IMR-90 (cell line): ENCODE measurements around the gene TAS1R1. TPM values are rescaled to one million over a fixed set of nuclear protein-coding genes. Genes with fewer than 3 reads are reported as not detected.

ENCODE experiments used
- ATAC-seq: fragments of 200-7000 bp; cut with Tn5 transposase; 2 replicates; pipeline ENCODE4 v1.9.1; 2020; ENCODE audit warnings: low read depth, mild to moderate bottlenecking, moderate library complexity
- BruUV-seq: library from RNA; stranded (reverse); fragments of 400-500 nt; replicated peaks from 2 replicates; lab custom pipeline; 2021; lab: Mats Ljungman, UMichigan
- CTCF ChIA-PET: fragments of 300-600 bp; formaldehyde crosslinking; extraction: SDS; loops from one replicate; lab custom pipeline; 2021; ENCODE audit warnings: antibody characterized with exemption; lab: Yijun Ruan, JAX
- POLR2A ChIA-PET: fragments of 300-600 bp; sonication (Branson Sonifier 250); formaldehyde crosslinking; loops from one replicate; lab custom pipeline; 2022; ENCODE audit warnings: antibody characterized with exemption; ENCODE audit not compliant: unreplicated experiment; lab: Charles Lee
- DNase-seq: peaks from one replicate; pipeline ENCODE4 v3.0.0; 2013
- H2AFZ ChIP-seq: replicated peaks from 2 replicates; pipeline ENCODE3; 2013; ENCODE audit warnings: low read length, mild to moderate bottlenecking; ENCODE audit not compliant: poor library complexity
- H2AK5ac ChIP-seq: 2 replicates; pipeline ENCODE4 v1.6.1; 2013; ENCODE audit warnings: low read depth, low read length, inconsistent platforms
- H2AK9ac ChIP-seq: replicated peaks from 2 replicates; pipeline ENCODE3; 2013; ENCODE audit warnings: mild to moderate bottlenecking, low read depth, low read length, moderate library complexity; ENCODE audit not compliant: poor library complexity
- H2BK120ac ChIP-seq: 2 replicates; pipeline ENCODE4 v1.6.1; 2013; ENCODE audit warnings: low read depth, low read length, inconsistent platforms
- H2BK15ac ChIP-seq: 3 replicates; pipeline ENCODE4 v1.6.1; 2013; ENCODE audit warnings: low read depth, low read length, inconsistent platforms
- H2BK20ac ChIP-seq: 2 replicates; pipeline ENCODE4 v1.6.1; 2013; ENCODE audit warnings: low read depth, mild to moderate bottlenecking, inconsistent platforms, low read length, moderate library complexity
- H2BK5ac ChIP-seq: 2 replicates; pipeline ENCODE4 v1.6.1; 2013; ENCODE audit warnings: mild to moderate bottlenecking, low read depth, low read length, inconsistent platforms; ENCODE audit not compliant: poor library complexity, severe bottlenecking
- H3K14ac ChIP-seq: replicated peaks from 2 replicates; pipeline ENCODE4 v1.6.1; 2013; ENCODE audit warnings: low read depth, low read length, inconsistent platforms
- H3K18ac ChIP-seq: 2 replicates; pipeline ENCODE4 v1.6.1; 2013; ENCODE audit warnings: low read depth, low read length, control low read depth
- H3K23ac ChIP-seq: 2 replicates; pipeline ENCODE4 v1.6.1; 2013; ENCODE audit warnings: low read depth, low read length, inconsistent platforms
- H3K27ac ChIP-seq: 2 replicates; pipeline ENCODE4 v1.5.1; 2013; ENCODE audit warnings: mild to moderate bottlenecking, control low read depth, low read length; ENCODE audit not compliant: insufficient read depth
- H3K27me3 ChIP-seq: 2 replicates; pipeline ENCODE4 v1.6.1; 2013; ENCODE audit warnings: low read length; ENCODE audit not compliant: control insufficient read depth, insufficient read depth
- H3K36me3 ChIP-seq: 2 replicates; pipeline ENCODE4 v1.6.1; 2013; ENCODE audit warnings: low read length, mixed read lengths; ENCODE audit not compliant: control insufficient read depth, insufficient read depth
- H3K4ac ChIP-seq: 2 replicates; pipeline ENCODE4 v1.6.1; 2013; ENCODE audit warnings: low read depth, low read length, inconsistent platforms
- H3K4me1 ChIP-seq: 2 replicates; pipeline ENCODE4 v1.6.1; 2013; ENCODE audit warnings: low read length, mixed read lengths; ENCODE audit not compliant: control insufficient read depth, insufficient read depth
- H3K4me2 ChIP-seq: 2 replicates; pipeline ENCODE4 v1.6.1; 2013; ENCODE audit warnings: low read depth, mild to moderate bottlenecking, control low read depth, low read length, moderate library complexity
- H3K4me3 ChIP-seq: 2 replicates; pipeline ENCODE4 v1.5.1; 2013; ENCODE audit warnings: low read depth, mild to moderate bottlenecking, control low read depth, low read length, moderate library complexity; ENCODE audit not compliant: insufficient read depth
- H3K56ac ChIP-seq: 2 replicates; pipeline ENCODE4 v1.6.1; 2013; ENCODE audit warnings: low read length, inconsistent platforms; ENCODE audit not compliant: insufficient read depth; ENCODE audit errors: extremely low read depth
- H3K79me1 ChIP-seq, 2 experiments: 2 replicates each; pipeline ENCODE4 v1.6.1; 2013; ENCODE audit warnings: low read length in 2 of 2, inconsistent platforms in 1 of 2, low read depth in 1 of 2
- H3K9ac ChIP-seq: 2 replicates; pipeline ENCODE4 v1.6.1; 2013; ENCODE audit warnings: low read depth, low read length, control low read depth
- H3K9me1 ChIP-seq: 2 replicates; pipeline ENCODE4 v1.6.1; 2013; ENCODE audit warnings: low read length, inconsistent platforms; ENCODE audit not compliant: insufficient read depth
- H3K9me3 ChIP-seq: 2 replicates; pipeline ENCODE4 v1.6.1; 2013; ENCODE audit warnings: low read length; ENCODE audit not compliant: control insufficient read depth, insufficient read depth
- H4K20me1 ChIP-seq: 2 replicates; pipeline ENCODE4 v1.6.1; 2013; ENCODE audit warnings: low read length, inconsistent platforms; ENCODE audit not compliant: insufficient read depth
- H4K5ac ChIP-seq: 2 replicates; pipeline ENCODE4 v1.6.1; 2013; ENCODE audit warnings: mild to moderate bottlenecking, low read depth, low read length, control low read depth
- H4K8ac ChIP-seq, 2 experiments: 2 replicates each; pipeline ENCODE4 v1.6.1; 2013; ENCODE audit warnings: low read depth in 2 of 2, low read length in 2 of 2, control low read depth in 1 of 2, inconsistent platforms in 1 of 2
- H4K91ac ChIP-seq: 2 replicates; pipeline ENCODE4 v1.6.1; 2013; ENCODE audit warnings: low read depth, low read length, inconsistent platforms; ENCODE audit not compliant: insufficient read depth
- BHLHE40 ChIP-seq: fragments of 150-350 bp; IDR thresholded peaks from 2 replicates; pipeline ENCODE4 v1.6.1; 2016; ENCODE audit warnings: mild to moderate bottlenecking, low read depth, low read length
- CEBPB ChIP-seq: IDR thresholded peaks from 2 replicates; pipeline ENCODE4 v1.6.1; 2012; ENCODE audit warnings: low read depth, low read length, improper control_type of control experiment
- CHD1 ChIP-seq: IDR thresholded peaks from 2 replicates; pipeline ENCODE4 v1.6.1; 2012; ENCODE audit warnings: low read depth, low read length, improper control_type of control experiment
- MAFK ChIP-seq: IDR thresholded peaks from 2 replicates; pipeline ENCODE4 v1.6.1; 2012; ENCODE audit warnings: low read depth, low read length, improper control_type of control experiment
- MAZ ChIP-seq: IDR thresholded peaks from 2 replicates; pipeline ENCODE4 v1.6.1; 2012; ENCODE audit warnings: low read depth, mild to moderate bottlenecking, low read length, improper control_type of control experiment, moderate library complexity, borderline replicate concordance
- MXI1 ChIP-seq: IDR thresholded peaks from 2 replicates; pipeline ENCODE4 v1.6.1; 2012; ENCODE audit warnings: low read depth, mild to moderate bottlenecking, low read length, moderate library complexity, borderline replicate concordance
- POLR2A ChIP-seq: IDR thresholded peaks from 2 replicates; pipeline ENCODE4 v1.6.1; 2012; ENCODE audit warnings: mild to moderate bottlenecking, low read depth, low read length
- RAD21 ChIP-seq: IDR thresholded peaks from 2 replicates; pipeline ENCODE4 v1.6.1; 2012; ENCODE audit warnings: low read length, improper control_type of control experiment
- SMC3 ChIP-seq: fragments of 150-350 bp; IDR thresholded peaks from 2 replicates; pipeline ENCODE4 v1.6.1; 2016; ENCODE audit warnings: low read depth, mild to moderate bottlenecking, antibody characterized with exemption, low read length, moderate library complexity
- WGBS, 2 experiments: methylation state at CpG; one replicate each; pipeline versions ENCODE4 v1.1.5 to v1.1.7; 2013; ENCODE audit warnings: missing lambda C conversion rate in 2 of 2; ENCODE audit not compliant: insufficient read length in 1 of 2; ENCODE audit errors: extremely low coverage in 2 of 2; 5-methylcytosine and 5-hydroxymethylcytosine counted together
- dilution Hi-C: fragments of 300-500 bp; cut with HindIII; formaldehyde crosslinking; loops from one replicate; pipeline ENCODE4 v1.14.3; 2018; ENCODE audit warnings: low sequenced_read_pairs; ENCODE audit not compliant: unreplicated experiment
- in situ Hi-C: fragments of 300-500 bp; cut with MboI; formaldehyde crosslinking; loops from 3 replicates; pipeline ENCODE4 v1.14.3; 2019; ENCODE audit warnings: low sequenced_read_pairs, inconsistent platforms, mixed read lengths
- intact Hi-C: fragments of 100-400 bp; cut with micrococcal nuclease; formaldehyde crosslinking; loops from 2 replicates; pipeline ENCODE4 v1.10.0; 2022
- polyA plus RNA-seq, 3 experiments: library from polyadenylated mRNA; depleted of rRNA; stranded (reverse); fragments of >200 nt; gene quantifications; 2 replicates each; pipeline ENCODE4 v1.2.3, GENCODE V29; 2012; ENCODE audit warnings: low replicate concordance in 1 of 3
- total RNA-seq: library from RNA; depleted of rRNA; stranded (reverse); fragments of >200 nt; gene quantifications from 2 replicates; pipeline ENCODE4 v1.2.3, GENCODE V29; 2012
- TF ChIP-seq, protein P1 (sequence below): fragments of 150-350 bp; IDR thresholded peaks from 2 replicates; pipeline ENCODE4 v1.6.1; 2017; ENCODE audit warnings: mild to moderate bottlenecking, antibody characterized with exemption, low read length, low read depth
- TF ChIP-seq, protein P2 (sequence below): conservative IDR thresholded peaks from 2 replicates; pipeline ENCODE4 v1.5.1; 2012; ENCODE audit warnings: mild to moderate bottlenecking, low read depth, low read length, improper control_type of control experiment

TAS1R1 gene
- total and polyA plus RNA-seq, 2 of the 4 experiments (the other 2 are of a cell fraction): 0.05 TPM; not detected in 1

DNA sequence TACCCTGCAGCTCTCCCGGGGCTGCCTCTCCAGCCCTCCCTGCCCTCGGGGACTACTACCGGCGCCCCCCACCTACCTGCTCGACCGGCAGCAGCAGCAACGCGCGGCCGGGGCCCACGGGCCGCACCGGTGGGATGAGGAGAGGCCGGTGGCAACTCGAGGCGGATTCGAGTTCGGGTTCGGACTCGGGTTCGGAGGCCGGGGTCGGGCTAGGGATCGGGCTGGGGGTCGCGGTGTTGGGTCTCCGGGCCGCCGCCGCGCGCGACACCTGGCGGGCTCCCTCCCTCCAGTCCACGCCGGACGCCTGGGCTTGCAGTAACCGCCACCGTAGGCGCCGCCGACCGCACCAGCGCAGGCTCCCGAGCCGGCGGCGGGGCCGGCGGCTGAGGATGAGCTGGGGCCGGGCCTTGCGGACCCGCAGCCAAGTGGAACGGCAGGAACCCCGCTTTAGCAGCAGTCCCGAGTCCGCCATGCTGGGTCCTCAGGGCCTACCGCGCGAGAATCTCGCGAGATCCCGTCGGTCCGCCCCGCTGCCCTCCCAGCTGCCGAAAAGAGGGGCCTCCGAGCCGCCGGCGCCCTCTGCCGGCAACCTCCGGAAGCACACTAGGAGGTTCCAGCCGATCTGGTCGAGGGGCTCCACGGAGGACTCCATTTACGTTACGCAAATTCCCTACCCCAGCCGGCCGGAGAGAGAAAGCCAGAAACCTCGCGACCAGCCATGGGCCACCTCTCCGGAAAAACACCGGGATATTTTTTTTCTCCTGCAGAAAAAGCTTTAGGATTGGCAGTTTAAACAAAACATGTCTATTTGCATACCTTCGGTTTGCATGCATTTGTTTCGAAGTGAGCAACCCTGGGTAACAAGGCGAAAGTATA, 838 bp upstream of the TAS1R1 start, which contains the start of gene NOL9:
TSS of gene NOL9 (minus strand) at position 483 of the 876 bp plus-strand sequence. CDS start at position 472, 11 bp downstream.
- no peak within 1 kb of the TSS for H3K18ac ChIP-seq
- peak within 1 kb of the TSS; percentile 96 for H2AK9ac ChIP-seq
- peak; percentile 85 for DNase-seq
- H3K4me2 ChIP-seq: peak within 1 kb of the TSS; percentile 96
- TF ChIP-seq SMC3: peak; percentile 67
- TF ChIP-seq, protein P1, sequence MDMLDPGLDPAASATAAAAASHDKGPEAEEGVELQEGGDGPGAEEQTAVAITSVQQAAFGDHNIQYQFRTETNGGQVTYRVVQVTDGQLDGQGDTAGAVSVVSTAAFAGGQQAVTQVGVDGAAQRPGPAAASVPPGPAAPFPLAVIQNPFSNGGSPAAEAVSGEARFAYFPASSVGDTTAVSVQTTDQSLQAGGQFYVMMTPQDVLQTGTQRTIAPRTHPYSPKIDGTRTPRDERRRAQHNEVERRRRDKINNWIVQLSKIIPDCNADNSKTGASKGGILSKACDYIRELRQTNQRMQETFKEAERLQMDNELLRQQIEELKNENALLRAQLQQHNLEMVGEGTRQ: peak; percentile 5; the same call in 1 of the 2 replicates
- peak; percentile 77; the same call in 1 of the 2 replicates for TF ChIP-seq MXI1
- peak; percentile 92 for TF ChIP-seq MAZ
- 0 out of 2 replicates have a peak, but pooled peaks have one; percentile 20 for TF ChIP-seq CEBPB
- TF ChIP-seq MAFK: no peak
- TF ChIP-seq, protein P2, sequence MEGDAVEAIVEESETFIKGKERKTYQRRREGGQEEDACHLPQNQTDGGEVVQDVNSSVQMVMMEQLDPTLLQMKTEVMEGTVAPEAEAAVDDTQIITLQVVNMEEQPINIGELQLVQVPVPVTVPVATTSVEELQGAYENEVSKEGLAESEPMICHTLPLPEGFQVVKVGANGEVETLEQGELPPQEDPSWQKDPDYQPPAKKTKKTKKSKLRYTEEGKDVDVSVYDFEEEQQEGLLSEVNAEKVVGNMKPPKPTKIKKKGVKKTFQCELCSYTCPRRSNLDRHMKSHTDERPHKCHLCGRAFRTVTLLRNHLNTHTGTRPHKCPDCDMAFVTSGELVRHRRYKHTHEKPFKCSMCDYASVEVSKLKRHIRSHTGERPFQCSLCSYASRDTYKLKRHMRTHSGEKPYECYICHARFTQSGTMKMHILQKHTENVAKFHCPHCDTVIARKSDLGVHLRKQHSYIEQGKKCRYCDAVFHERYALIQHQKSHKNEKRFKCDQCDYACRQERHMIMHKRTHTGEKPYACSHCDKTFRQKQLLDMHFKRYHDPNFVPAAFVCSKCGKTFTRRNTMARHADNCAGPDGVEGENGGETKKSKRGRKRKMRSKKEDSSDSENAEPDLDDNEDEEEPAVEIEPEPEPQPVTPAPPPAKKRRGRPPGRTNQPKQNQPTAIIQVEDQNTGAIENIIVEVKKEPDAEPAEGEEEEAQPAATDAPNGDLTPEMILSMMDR: peak; percentile 92
- TF ChIP-seq BHLHE40: peak; percentile 21; the same call in 1 of the 2 replicates
- TF ChIP-seq RAD21: peak; percentile 75
- TF ChIP-seq CHD1: no peak
- TF ChIP-seq POLR2A: peak; percentile 80
- H2AFZ ChIP-seq: peak within 1 kb of the TSS; percentile 95
- 0 out of 2 replicates have a peak within 1 kb of the TSS, but pooled peaks have one; percentile 44 for H2BK120ac ChIP-seq
- H3K9me1 ChIP-seq: peaks cover 4% of the 10 kb centered on the region; the same call in 1 of the 2 replicates
- CTCF ChIA-PET: interaction anchor here (0.6 to 1.2 kb wide), 7 partner anchors 11 to 1505 kb away, joined by 3 to 7 read pairs (median 4); no protein-coding TSS in a partner anchor
- H3K4me3 ChIP-seq: peak within 1 kb of the TSS; percentile 75
- peak within 1 kb of the TSS; percentile 56 for H2BK5ac ChIP-seq
- BruUV-seq: no TSS peak
- 9% methylated on average over 26 of the region's 87 CpGs; no CpG with 5 or more reads in 1 of the 2 experiments for WGBS, 2 experiments
- H3K9ac ChIP-seq: peak within 1 kb of the TSS; percentile 48
- dilution Hi-C loops (no loop called here), in situ Hi-C loops (no loop called here), intact Hi-C loops (loop anchor here (1.0 kb wide), 1 partner anchor 68 kb away; no protein-coding TSS in a partner anchor)
- H3K27ac ChIP-seq: peak within 1 kb of the TSS; percentile 64; the same call in 1 of the 2 replicates
- no peak within 1 kb of the TSS for H2BK20ac ChIP-seq
- peaks cover 5% of the 10 kb centered on the region for H3K4me1 ChIP-seq
- no peaks in the 10 kb centered on the region for H3K27me3 ChIP-seq
- H4K5ac ChIP-seq: peak within 1 kb of the TSS; percentile 10
- peak within 1 kb of the TSS; percentile 59 for H2AK5ac ChIP-seq
- peak within 1 kb of the TSS; percentile 41; the same call in 1 of the 2 replicates for H4K91ac ChIP-seq
- H3K14ac ChIP-seq: peak within 1 kb of the TSS; percentile 44; the same call in 1 of the 2 replicates
- no peaks in the 10 kb centered on the region for H3K9me3 ChIP-seq
- peak; percentile 99 for ATAC-seq
- peaks cover 14 to 25% of the 10 kb centered on the region in 2 experiments for H3K79me1 ChIP-seq
- 0 out of 2 replicates have a peak, but pooled peaks cover 9% of the 10 kb centered on the region for H4K20me1 ChIP-seq
- POLR2A ChIA-PET: no interaction called here
- peak within 1 kb of the TSS; percentile 39; the same call in 1 of the 2 replicates for H3K4ac ChIP-seq
- peak within 1 kb of the TSS; percentile 58; the same call in 1 of the 2 replicates for H3K56ac ChIP-seq
- no peak within 1 kb of the TSS for H2BK15ac ChIP-seq
- H3K36me3 ChIP-seq: peaks cover 6% of the 10 kb centered on the region
- 0 out of 2 replicates have a peak within 1 kb of the TSS, but pooled peaks have one; percentile 59 for H3K23ac ChIP-seq
- H4K8ac ChIP-seq: peak within 1 kb of the TSS; percentile 85 to 88
